Liver (tissue), 3 donors: Measurements from ENCODE around the gene EWSR1.

Experiments
- FOXA1 ChIP-seq: IDR thresholded peaks from 2 replicates; pipeline ENCODE4 v1.6.1; 2016; ENCODE audit warnings: antibody characterized with exemption
- GABPA ChIP-seq, 2 donors: IDR thresholded peaks in 1 of 2; conservative IDR thresholded peaks in 1 of 2; 2 replicates each; pipeline ENCODE4 v1.6.1; 2016; ENCODE audit warnings: antibody characterized with exemption in 2 of 2, mild to moderate bottlenecking in 1 of 2, moderate library complexity in 1 of 2
- HNF4A ChIP-seq, 2 donors: conservative IDR thresholded peaks; 2 replicates each; pipeline ENCODE4 v1.6.1; 2016; ENCODE audit warnings: antibody characterized with exemption in 2 of 2, mild to moderate bottlenecking in 2 of 2
- HNF4G ChIP-seq: IDR thresholded peaks from 2 replicates; pipeline ENCODE4 v1.6.1; 2016; ENCODE audit warnings: antibody characterized with exemption
- JUND ChIP-seq, 2 donors: IDR thresholded peaks; 2 replicates each; pipeline ENCODE4 v1.6.1; 2016; ENCODE audit warnings: antibody characterized with exemption in 2 of 2
- RAD21 ChIP-seq, 2 donors: IDR thresholded peaks; 2 replicates each; pipeline ENCODE4 v1.6.1; 2016; ENCODE audit warnings: antibody characterized with exemption in 2 of 2, mild to moderate bottlenecking in 2 of 2
- RXRA ChIP-seq, 2 donors: IDR thresholded peaks; 2 replicates each; pipeline ENCODE4 v1.6.1; 2017 to 2018; ENCODE audit warnings: antibody characterized with exemption in 2 of 2, mild to moderate bottlenecking in 1 of 2
- SP1 ChIP-seq: IDR thresholded peaks from 2 replicates; pipeline ENCODE4 v1.6.1; 2018; ENCODE audit warnings: antibody characterized with exemption, mild to moderate bottlenecking
- TAF1 ChIP-seq: conservative IDR thresholded peaks from 2 replicates; pipeline ENCODE4 v1.6.1; 2016; ENCODE audit warnings: antibody characterized with exemption, mild to moderate bottlenecking
- YY1 ChIP-seq: IDR thresholded peaks from 2 replicates; pipeline ENCODE4 v1.6.1; 2016; ENCODE audit warnings: antibody characterized with exemption, mild to moderate bottlenecking
- TF ChIP-seq, protein P1 (sequence below): fragments of 150-350 bp; IDR thresholded peaks from 2 replicates; pipeline ENCODE4 v1.5.1; 2017; ENCODE audit warnings: improper control_type of control experiment, low read depth, low read length; ENCODE audit not compliant: missing input control
- TF ChIP-seq, protein P2 (sequence below): IDR thresholded peaks from 2 replicates; pipeline ENCODE4 v1.6.1; 2016; ENCODE audit warnings: antibody characterized with exemption
- TF ChIP-seq, protein P3 (sequence below): IDR thresholded peaks from 2 replicates; pipeline ENCODE4 v1.6.1; 2016; ENCODE audit warnings: antibody characterized with exemption, mild to moderate bottlenecking
- TF ChIP-seq, protein P4 (sequence below): IDR thresholded peaks from 2 replicates; pipeline ENCODE4 v1.6.1; 2016; ENCODE audit warnings: antibody characterized with exemption
- donor health status: healthy.
- donor health status: healthy.

DNA sequence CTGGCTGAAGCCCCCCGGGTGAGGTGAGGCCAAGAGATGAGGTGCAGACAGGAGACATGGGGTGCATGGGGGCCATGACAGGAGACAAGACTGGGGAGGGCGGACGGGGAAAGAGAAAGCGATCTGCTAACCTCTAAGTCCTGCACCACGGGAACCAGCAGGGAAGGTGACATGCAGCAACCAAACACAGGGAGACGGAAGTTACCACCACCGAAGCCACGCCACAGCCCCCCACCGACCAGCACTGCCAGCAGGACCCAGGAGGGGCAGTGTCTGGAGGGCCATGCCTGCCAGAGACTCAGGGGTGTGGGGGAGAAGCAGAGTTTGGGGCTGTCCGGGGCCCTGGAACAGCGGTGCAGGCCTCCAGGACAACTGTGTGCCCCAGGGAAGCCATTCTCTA, 61.5 kb downstream of the EWSR1 start:
- TF ChIP-seq, protein P1, sequence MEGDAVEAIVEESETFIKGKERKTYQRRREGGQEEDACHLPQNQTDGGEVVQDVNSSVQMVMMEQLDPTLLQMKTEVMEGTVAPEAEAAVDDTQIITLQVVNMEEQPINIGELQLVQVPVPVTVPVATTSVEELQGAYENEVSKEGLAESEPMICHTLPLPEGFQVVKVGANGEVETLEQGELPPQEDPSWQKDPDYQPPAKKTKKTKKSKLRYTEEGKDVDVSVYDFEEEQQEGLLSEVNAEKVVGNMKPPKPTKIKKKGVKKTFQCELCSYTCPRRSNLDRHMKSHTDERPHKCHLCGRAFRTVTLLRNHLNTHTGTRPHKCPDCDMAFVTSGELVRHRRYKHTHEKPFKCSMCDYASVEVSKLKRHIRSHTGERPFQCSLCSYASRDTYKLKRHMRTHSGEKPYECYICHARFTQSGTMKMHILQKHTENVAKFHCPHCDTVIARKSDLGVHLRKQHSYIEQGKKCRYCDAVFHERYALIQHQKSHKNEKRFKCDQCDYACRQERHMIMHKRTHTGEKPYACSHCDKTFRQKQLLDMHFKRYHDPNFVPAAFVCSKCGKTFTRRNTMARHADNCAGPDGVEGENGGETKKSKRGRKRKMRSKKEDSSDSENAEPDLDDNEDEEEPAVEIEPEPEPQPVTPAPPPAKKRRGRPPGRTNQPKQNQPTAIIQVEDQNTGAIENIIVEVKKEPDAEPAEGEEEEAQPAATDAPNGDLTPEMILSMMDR, result no peak
- TF ChIP-seq TAF1 (no peak), RXRA (IDR thresholded peaks at IDR 0.05) (no peak), HNF4G (no peak), JUND (IDR thresholded peaks at IDR 0.05) (no peak), FOXA1 (no peak), GABPA (IDR thresholded peaks at IDR 0.05 in 1 of 2, conservative IDR thresholded peaks at IDR 0.05 in 1 of 2) (no peak), YY1 (no peak), RAD21 (IDR thresholded peaks at IDR 0.05) (no peak), HNF4A (conservative IDR thresholded peaks at IDR 0.05) (no peak), SP1 (no peak)
- TF ChIP-seq, protein P2, sequence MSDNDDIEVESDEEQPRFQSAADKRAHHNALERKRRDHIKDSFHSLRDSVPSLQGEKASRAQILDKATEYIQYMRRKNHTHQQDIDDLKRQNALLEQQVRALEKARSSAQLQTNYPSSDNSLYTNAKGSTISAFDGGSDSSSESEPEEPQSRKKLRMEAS, result no peak
- TF ChIP-seq, protein P3, sequence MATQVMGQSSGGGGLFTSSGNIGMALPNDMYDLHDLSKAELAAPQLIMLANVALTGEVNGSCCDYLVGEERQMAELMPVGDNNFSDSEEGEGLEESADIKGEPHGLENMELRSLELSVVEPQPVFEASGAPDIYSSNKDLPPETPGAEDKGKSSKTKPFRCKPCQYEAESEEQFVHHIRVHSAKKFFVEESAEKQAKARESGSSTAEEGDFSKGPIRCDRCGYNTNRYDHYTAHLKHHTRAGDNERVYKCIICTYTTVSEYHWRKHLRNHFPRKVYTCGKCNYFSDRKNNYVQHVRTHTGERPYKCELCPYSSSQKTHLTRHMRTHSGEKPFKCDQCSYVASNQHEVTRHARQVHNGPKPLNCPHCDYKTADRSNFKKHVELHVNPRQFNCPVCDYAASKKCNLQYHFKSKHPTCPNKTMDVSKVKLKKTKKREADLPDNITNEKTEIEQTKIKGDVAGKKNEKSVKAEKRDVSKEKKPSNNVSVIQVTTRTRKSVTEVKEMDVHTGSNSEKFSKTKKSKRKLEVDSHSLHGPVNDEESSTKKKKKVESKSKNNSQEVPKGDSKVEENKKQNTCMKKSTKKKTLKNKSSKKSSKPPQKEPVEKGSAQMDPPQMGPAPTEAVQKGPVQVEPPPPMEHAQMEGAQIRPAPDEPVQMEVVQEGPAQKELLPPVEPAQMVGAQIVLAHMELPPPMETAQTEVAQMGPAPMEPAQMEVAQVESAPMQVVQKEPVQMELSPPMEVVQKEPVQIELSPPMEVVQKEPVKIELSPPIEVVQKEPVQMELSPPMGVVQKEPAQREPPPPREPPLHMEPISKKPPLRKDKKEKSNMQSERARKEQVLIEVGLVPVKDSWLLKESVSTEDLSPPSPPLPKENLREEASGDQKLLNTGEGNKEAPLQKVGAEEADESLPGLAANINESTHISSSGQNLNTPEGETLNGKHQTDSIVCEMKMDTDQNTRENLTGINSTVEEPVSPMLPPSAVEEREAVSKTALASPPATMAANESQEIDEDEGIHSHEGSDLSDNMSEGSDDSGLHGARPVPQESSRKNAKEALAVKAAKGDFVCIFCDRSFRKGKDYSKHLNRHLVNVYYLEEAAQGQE, result no peak
- TF ChIP-seq, protein P4, sequence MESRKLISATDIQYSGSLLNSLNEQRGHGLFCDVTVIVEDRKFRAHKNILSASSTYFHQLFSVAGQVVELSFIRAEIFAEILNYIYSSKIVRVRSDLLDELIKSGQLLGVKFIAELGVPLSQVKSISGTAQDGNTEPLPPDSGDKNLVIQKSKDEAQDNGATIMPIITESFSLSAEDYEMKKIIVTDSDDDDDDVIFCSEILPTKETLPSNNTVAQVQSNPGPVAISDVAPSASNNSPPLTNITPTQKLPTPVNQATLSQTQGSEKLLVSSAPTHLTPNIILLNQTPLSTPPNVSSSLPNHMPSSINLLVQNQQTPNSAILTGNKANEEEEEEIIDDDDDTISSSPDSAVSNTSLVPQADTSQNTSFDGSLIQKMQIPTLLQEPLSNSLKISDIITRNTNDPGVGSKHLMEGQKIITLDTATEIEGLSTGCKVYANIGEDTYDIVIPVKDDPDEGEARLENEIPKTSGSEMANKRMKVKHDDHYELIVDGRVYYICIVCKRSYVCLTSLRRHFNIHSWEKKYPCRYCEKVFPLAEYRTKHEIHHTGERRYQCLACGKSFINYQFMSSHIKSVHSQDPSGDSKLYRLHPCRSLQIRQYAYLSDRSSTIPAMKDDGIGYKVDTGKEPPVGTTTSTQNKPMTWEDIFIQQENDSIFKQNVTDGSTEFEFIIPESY, result no peak
